Skin of body (tissue), 2 donors: ENCODE data around the gene SSR4. TPM values are rescaled to one million over a fixed set of nuclear protein-coding genes. Genes with fewer than 3 reads are reported as not detected.
"Not testable (repeated sequence)": the region's sequence is repeated elsewhere in the genome, so short reads cannot be mapped to it uniquely, and the experiment has no call there.

ENCODE experiments used
- DNase-seq: peaks from one replicate; lab custom pipeline; 2025; lab: John Stamatoyannopoulos, UW
- total RNA-seq: library from RNA; depleted of rRNA; stranded (reverse); fragments of >200 nt; gene quantifications from one replicate; pipeline ENCODE4 v1.2.3, GENCODE V29; 2014

Gene SSR4
- total RNA-seq, 1 donor from 2014 or later: 99.7 TPM

GRCh38 chrX:153803211-153804099, 9.0 kb downstream of the SSR4 start:
- no peak for DNase-seq

GRCh38 chrX:153804100-153804595, 9.7 kb downstream of the SSR4 start:
- no peak for DNase-seq

- DNase-seq: no peak
These were observed 10.2 kb downstream of the SSR4 start for GRCh38 chrX:153804621-153805020.

- DNase-seq: no peak
These were observed 11.0 kb downstream of the SSR4 start for GRCh38 chrX:153805436-153805835.

- no peak for DNase-seq
These were observed 12.6 kb downstream of the SSR4 start for GRCh38 chrX:153806999-153807575.

GRCh38 chrX:153807976-153808375, 13.5 kb downstream of the SSR4 start:
- no peak for DNase-seq

GRCh38 chrX:153812220-153812619, 17.8 kb downstream of the SSR4 start:
- DNase-seq: no peak

- DNase-seq: no peak
These were observed 18.7 kb downstream of the SSR4 start for GRCh38 chrX:153813161-153813560.

GRCh38 chrX:153814591-153815315, 20.3 kb downstream of the SSR4 start:
- no peak for DNase-seq

- no peak for DNase-seq
These were observed 22.6 kb downstream of the SSR4 start for GRCh38 chrX:153816831-153817690.

- DNase-seq: not testable (repeated sequence)
These were observed 23.6 kb downstream of the SSR4 start for GRCh38 chrX:153818064-153818463.

GRCh38 chrX:153818571-153819383, 24.3 kb downstream of the SSR4 start:
- DNase-seq: no peak

GRCh38 chrX:153819384-153820040, 25.0 kb downstream of the SSR4 start:
- DNase-seq: no peak

- DNase-seq: no peak
These were observed 26.1 kb downstream of the SSR4 start for GRCh38 chrX:153820601-153821000.

- DNase-seq: no peak
These were observed 26.6 kb downstream of the SSR4 start for GRCh38 chrX:153821066-153821465.

- DNase-seq: no peak
These were observed 29.9 kb downstream of the SSR4 start for GRCh38 chrX:153824348-153824747.

GRCh38 chrX:153825042-153825441, 30.6 kb downstream of the SSR4 start:
- no peak for DNase-seq

GRCh38 chrX:153827016-153827415, 32.5 kb downstream of the SSR4 start:
- DNase-seq: no peak

GRCh38 chrX:153827903-153828302, 33.4 kb downstream of the SSR4 start:
- DNase-seq: no peak

GRCh38 chrX:153828308-153828707, 33.8 kb downstream of the SSR4 start:
- DNase-seq: no peak
